ENCODE results near the gene CSNK1A1. TPM values are rescaled to one million over a fixed set of nuclear protein-coding genes. Genes with fewer than 3 reads are reported as not detected.

The CSNK1A1 gene
- total RNA-seq, 1 experiment from 2014 or later, result 263 TPM

- TF ChIP-seq FOSL1 (IDR thresholded peaks at IDR 0.05; ENCODE audit: low read depth) (no peak), EGR1 (IDR thresholded peaks at IDR 0.05; ENCODE audit: low read depth) (no peak), SRF (IDR thresholded peaks at IDR 0.05; ENCODE audit: low read depth) (no peak), ELF1 (IDR thresholded peaks at IDR 0.05; ENCODE audit: borderline replicate concordance, low read depth) (no peak), POLR2AphosphoS5 (IDR thresholded peaks at IDR 0.05; ENCODE audit: low read depth, low read length) (no peak), RAD21 (IDR thresholded peaks at IDR 0.05; ENCODE audit: low read depth) (no peak), ZFX (IDR thresholded peaks at IDR 0.05) (no peak), EZH2phosphoT487 (IDR thresholded peaks at IDR 0.05; ENCODE audit: borderline replicate concordance) (no peak), ZNF274 (IDR thresholded peaks at IDR 0.05; ENCODE audit: low read depth, low read length) (no peak), REST (IDR thresholded peaks at IDR 0.05; ENCODE audit: low read depth) (no peak), POLR2A (IDR thresholded peaks at IDR 0.05; ENCODE audit: borderline replicate concordance, extremely low read depth, insufficient read depth, insufficient read length) (no peak), ATF3 (IDR thresholded peaks at IDR 0.05) (no peak), SIN3A (IDR thresholded peaks at IDR 0.05; ENCODE audit: low read depth) (no peak), TCF7L2 (IDR thresholded peaks at IDR 0.05; ENCODE audit: borderline replicate concordance, extremely low read depth, insufficient read depth, insufficient read length) (no peak), JUND (IDR thresholded peaks at IDR 0.05) (no peak)
- no peaks in the 10 kb centered on the region for H3K9me3 ChIP-seq (ENCODE audit: control insufficient read depth in 1 of 2, insufficient read depth in 1 of 2, low read depth in 1 of 2, low read length in 2 of 2)
- ATAC-seq (no peak), DNase-seq (ENCODE audit: low read depth, low spot score) (no peak)
- no peaks in the 10 kb centered on the region for H3K79me2 ChIP-seq (ENCODE audit: insufficient read depth, low read length)
- no peaks in the 10 kb centered on the region for H4K20me1 ChIP-seq (ENCODE audit: insufficient read depth)
- H3K36me3 ChIP-seq (ENCODE audit: control insufficient read depth in 1 of 2, insufficient read depth in 2 of 2, low read length in 2 of 2), result no peaks in the 10 kb centered on the region
- no peak overlapping the region for H3K27ac ChIP-seq (ENCODE audit: low read depth, low read length)
- RAD21 ChIA-PET (ENCODE audit: low non-redundant PET in 1 of 2, low total read pairs in 2 of 2, uncharacterized antibody in 2 of 2, unreplicated experiment in 2 of 2), result no interaction called here
- H3K4me2 ChIP-seq (ENCODE audit: low read length), result no peak overlapping the region
- H3K4me1 ChIP-seq (ENCODE audit: control insufficient read depth in 1 of 2, insufficient read depth in 2 of 2, low read length in 2 of 2), result peaks cover 7 to 21% of the 10 kb centered on the region in 2 experiments
- no TSS peak for BruUV-seq (replicated peaks)
- no peak overlapping the region for H3K9ac ChIP-seq (ENCODE audit: low read length)
- H3K9me2 ChIP-seq (ENCODE audit: insufficient read depth), result no peaks in the 10 kb centered on the region
- CTCF ChIA-PET, result no interaction called here
- POLR2A ChIA-PET, result no interaction called here
- no peak overlapping the region for H3K4me3 ChIP-seq (replicated peaks in 1 of 2; ENCODE audit: low read depth in 1 of 2, low read length in 2 of 2)
- intact Hi-C loops (cut with micrococcal nuclease), result no loop called here
- no peak overlapping the region for H2AFZ ChIP-seq (ENCODE audit: low read depth, low read length, poor library complexity, severe bottlenecking)
- H3K27me3 ChIP-seq (ENCODE audit: insufficient read depth, low read length), result no peaks in the 10 kb centered on the region
These were observed 46.4 kb upstream of the CSNK1A1 start for GRCh38 chr5:149597618-149598017.
